HepG2 (cell line): ENCODE results near the gene C3orf18. TPM values are rescaled to one million over a fixed set of nuclear protein-coding genes. Genes with fewer than 3 reads are reported as not detected.

Source experiments
- ATRX ChIP-seq: sonication (generic); formaldehyde crosslinking; IDR thresholded peaks from 2 replicates; pipeline ENCODE4 v1.4.0; 2020; ENCODE audit warnings: missing genetic modification reagents, borderline replicate concordance
- FIP1L1 ChIP-seq: fragments of 200-400 bp; formaldehyde crosslinking; IDR thresholded peaks from 2 replicates; pipeline ENCODE4 v1.6.1; 2018; ENCODE audit warnings: low read depth, mild to moderate bottlenecking, low read length, moderate library complexity, borderline replicate concordance; ENCODE audit not compliant: insufficient read depth
- HCFC1 ChIP-seq: fragments of 150-350 bp; IDR thresholded peaks from 2 replicates; pipeline ENCODE4 v1.6.1; 2014; ENCODE audit warnings: low read depth, low read length
- HNRNPK ChIP-seq: fragments of 200-400 bp; formaldehyde crosslinking; IDR thresholded peaks from 2 replicates; pipeline ENCODE4 v1.6.1; 2018; ENCODE audit warnings: low read length, low read depth, moderate library complexity, mild to moderate bottlenecking; ENCODE audit not compliant: poor library complexity, severe bottlenecking
- HOXA3 ChIP-seq: sonication (generic); formaldehyde crosslinking; IDR thresholded peaks from 2 replicates; pipeline ENCODE4 v1.5.0; 2020; ENCODE audit warnings: missing genetic modification reagents
- HOXA7 ChIP-seq: sonication (generic); formaldehyde crosslinking; IDR thresholded peaks from 2 replicates; pipeline ENCODE4 v1.8.1; 2022; ENCODE audit warnings: mild to moderate bottlenecking, missing genetic modification reagents, moderate library complexity
- ISL2 ChIP-seq: sonication (generic); formaldehyde crosslinking; IDR thresholded peaks from 2 replicates; pipeline ENCODE4 v1.5.0; 2020; ENCODE audit warnings: missing genetic modification reagents
- KDM4B ChIP-seq: sonication (generic); formaldehyde crosslinking; IDR thresholded peaks from 2 replicates; pipeline ENCODE4 v1.4.0; 2020; ENCODE audit warnings: missing genetic modification reagents
- MAZ ChIP-seq, 2 experiments: sonication (generic) in 1 of 2; formaldehyde crosslinking in 1 of 2; IDR thresholded peaks; 2 replicates each; pipeline versions ENCODE4 v1.5.0 to v1.6.1; 2012 to 2020; ENCODE audit warnings: low read depth in 2 of 2, mild to moderate bottlenecking in 2 of 2, borderline replicate concordance in 1 of 2, improper control_type of control experiment in 1 of 2, low read length in 1 of 2, missing genetic modification reagents in 1 of 2, moderate library complexity in 1 of 2
- MED8 ChIP-seq: sonication (generic); formaldehyde crosslinking; IDR thresholded peaks from 2 replicates; pipeline ENCODE4 v1.8.1; 2023; ENCODE audit warnings: mild to moderate bottlenecking, missing genetic modification reagents; ENCODE audit not compliant: insufficient replicate concordance
- SYNCRIP ChIP-seq: fragments of 200-400 bp; formaldehyde crosslinking; IDR thresholded peaks from 2 replicates; pipeline ENCODE4 v1.6.1; 2018; ENCODE audit warnings: mild to moderate bottlenecking, low read depth, low read length; ENCODE audit not compliant: insufficient read depth
- TBX2 ChIP-seq: sonication (generic); formaldehyde crosslinking; IDR thresholded peaks from 2 replicates; pipeline ENCODE4 v1.5.0; 2020; ENCODE audit warnings: missing genetic modification reagents, mild to moderate bottlenecking, borderline replicate concordance
- ZNF136 ChIP-seq: sonication (generic); formaldehyde crosslinking; IDR thresholded peaks from 2 replicates; pipeline ENCODE4 v1.8.1; 2022; ENCODE audit warnings: low read depth, mild to moderate bottlenecking, moderate library complexity, missing genetic modification reagents
- ZNF30 ChIP-seq: sonication (generic); formaldehyde crosslinking; IDR thresholded peaks from 2 replicates; pipeline ENCODE4 v1.5.0; 2020; ENCODE audit warnings: mild to moderate bottlenecking, missing genetic modification reagents
- ZNF382 ChIP-seq: sonication (generic); formaldehyde crosslinking; IDR thresholded peaks from 2 replicates; pipeline ENCODE4 v1.5.0; 2020; ENCODE audit warnings: missing genetic modification reagents, mild to moderate bottlenecking, borderline replicate concordance
- ZNF567 ChIP-seq: sonication (generic); formaldehyde crosslinking; IDR thresholded peaks from 2 replicates; pipeline ENCODE4 v1.8.1; 2023; ENCODE audit warnings: mild to moderate bottlenecking, missing genetic modification reagents, borderline replicate concordance
- polyA plus RNA-seq, 8 experiments: library from polyadenylated mRNA; depleted of rRNA in 3 of 8; stranded (reverse) in 7 of 8; unstranded in 1 of 8; fragments of >200 nt; fragmentation: Illumina TruSeq in 4 of 8; extraction: Trizol in 4 of 8; gene quantifications; 2 replicates each; pipeline versions ENCODE4 v1.2.1 to v1.2.3, GENCODE V29; 2011 to 2016; ENCODE audit warnings: low read depth in 4 of 8, missing spikeins in 1 of 8, mixed read lengths in 1 of 8; ENCODE audit not compliant: insufficient read depth in 1 of 8
- total RNA-seq, 5 experiments: library from RNA; depleted of rRNA; stranded (reverse); fragments of >200 nt; fragmentation: Illumina TruSeq; extraction: Trizol; gene quantifications; 2 replicates each; pipeline ENCODE4 v1.2.3, GENCODE V29; 2016; ENCODE audit warnings: low read depth in 1 of 5
- TF ChIP-seq, protein P1 (sequence below): sonication (generic); formaldehyde crosslinking; IDR thresholded peaks from 2 replicates; pipeline ENCODE4 v1.4.0; 2020; ENCODE audit warnings: missing genetic modification reagents, borderline replicate concordance
- TF ChIP-seq, protein P2 (sequence below): IDR thresholded peaks from 2 replicates; pipeline ENCODE4 v1.6.1; 2016; ENCODE audit warnings: control low read depth
- TF ChIP-seq, protein P3 (sequence below): sonication (generic); IDR thresholded peaks from 2 replicates; pipeline ENCODE4 v1.6.1; 2016; ENCODE audit warnings: low read depth, borderline replicate concordance
- TF ChIP-seq, protein P4 (sequence below): IDR thresholded peaks from 2 replicates; pipeline ENCODE4 v1.6.1; 2018; ENCODE audit warnings: missing genetic modification reagents

Gene C3orf18
- total and polyA plus RNA-seq, 2 of the 13 experiments (the other 11 are each of a cell fraction or from before 2014, with no cell fraction given): 1.6 to 4.8 TPM

DNA sequence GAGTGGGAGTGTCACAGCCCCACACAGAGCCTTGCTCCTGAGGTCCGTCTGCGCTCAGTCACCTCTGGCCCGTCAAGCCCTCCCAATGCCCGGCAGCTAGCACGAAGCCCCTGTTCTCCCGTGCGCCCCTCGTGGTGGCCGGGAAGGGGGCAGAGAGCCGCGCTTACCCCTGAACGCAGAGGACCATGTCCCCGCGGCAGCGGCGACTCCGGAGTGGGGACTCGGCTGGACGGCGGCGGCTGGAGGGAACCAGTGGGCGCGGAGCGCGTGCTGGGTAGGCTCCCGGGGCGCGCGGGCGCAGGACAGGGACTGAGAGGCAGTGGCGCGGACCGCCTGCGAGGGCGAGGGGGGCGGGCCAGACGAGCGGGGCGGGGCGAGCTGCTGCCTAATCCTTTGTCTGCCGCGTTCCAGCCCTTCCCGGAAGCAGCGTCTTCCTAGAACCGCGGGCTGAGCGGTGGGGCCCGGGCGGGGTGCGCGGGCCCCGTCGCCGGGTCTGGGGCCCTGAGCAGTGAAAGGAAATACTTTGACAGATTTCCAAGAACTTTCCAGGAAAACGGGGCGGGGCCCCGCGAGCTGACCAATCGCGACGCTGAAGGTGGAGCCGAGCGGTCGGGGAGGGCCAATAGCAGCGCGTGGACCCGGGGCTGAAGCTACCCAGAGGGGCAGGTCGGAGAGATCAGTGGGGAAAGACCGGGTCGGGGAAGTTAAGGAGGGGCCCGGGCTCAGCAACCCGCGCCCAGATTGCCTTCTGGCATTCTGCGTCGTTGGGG lies 44.1 kb upstream of the C3orf18 start, which contains the start of gene CISH (continued):
- TF ChIP-seq TBX2 (CRISPR knock-in tag): peak; percentile 95
- no peak for TF ChIP-seq HCFC1
- TF ChIP-seq, protein P1, sequence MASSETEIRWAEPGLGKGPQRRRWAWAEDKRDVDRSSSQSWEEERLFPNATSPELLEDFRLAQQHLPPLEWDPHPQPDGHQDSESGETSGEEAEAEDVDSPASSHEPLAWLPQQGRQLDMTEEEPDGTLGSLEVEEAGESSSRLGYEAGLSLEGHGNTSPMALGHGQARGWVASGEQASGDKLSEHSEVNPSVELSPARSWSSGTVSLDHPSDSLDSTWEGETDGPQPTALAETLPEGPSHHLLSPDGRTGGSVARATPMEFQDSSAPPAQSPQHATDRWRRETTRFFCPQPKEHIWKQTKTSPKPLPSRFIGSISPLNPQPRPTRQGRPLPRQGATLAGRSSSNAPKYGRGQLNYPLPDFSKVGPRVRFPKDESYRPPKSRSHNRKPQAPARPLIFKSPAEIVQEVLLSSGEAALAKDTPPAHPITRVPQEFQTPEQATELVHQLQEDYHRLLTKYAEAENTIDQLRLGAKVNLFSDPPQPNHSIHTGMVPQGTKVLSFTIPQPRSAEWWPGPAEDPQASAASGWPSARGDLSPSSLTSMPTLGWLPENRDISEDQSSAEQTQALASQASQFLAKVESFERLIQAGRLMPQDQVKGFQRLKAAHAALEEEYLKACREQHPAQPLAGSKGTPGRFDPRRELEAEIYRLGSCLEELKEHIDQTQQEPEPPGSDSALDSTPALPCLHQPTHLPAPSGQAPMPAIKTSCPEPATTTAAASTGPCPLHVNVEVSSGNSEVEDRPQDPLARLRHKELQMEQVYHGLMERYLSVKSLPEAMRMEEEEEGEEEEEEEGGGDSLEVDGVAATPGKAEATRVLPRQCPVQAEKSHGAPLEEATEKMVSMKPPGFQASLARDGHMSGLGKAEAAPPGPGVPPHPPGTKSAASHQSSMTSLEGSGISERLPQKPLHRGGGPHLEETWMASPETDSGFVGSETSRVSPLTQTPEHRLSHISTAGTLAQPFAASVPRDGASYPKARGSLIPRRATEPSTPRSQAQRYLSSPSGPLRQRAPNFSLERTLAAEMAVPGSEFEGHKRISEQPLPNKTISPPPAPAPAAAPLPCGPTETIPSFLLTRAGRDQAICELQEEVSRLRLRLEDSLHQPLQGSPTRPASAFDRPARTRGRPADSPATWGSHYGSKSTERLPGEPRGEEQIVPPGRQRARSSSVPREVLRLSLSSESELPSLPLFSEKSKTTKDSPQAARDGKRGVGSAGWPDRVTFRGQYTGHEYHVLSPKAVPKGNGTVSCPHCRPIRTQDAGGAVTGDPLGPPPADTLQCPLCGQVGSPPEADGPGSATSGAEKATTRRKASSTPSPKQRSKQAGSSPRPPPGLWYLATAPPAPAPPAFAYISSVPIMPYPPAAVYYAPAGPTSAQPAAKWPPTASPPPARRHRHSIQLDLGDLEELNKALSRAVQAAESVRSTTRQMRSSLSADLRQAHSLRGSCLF: no peak
- no peak for TF ChIP-seq ATRX (CRISPR knock-in tag)
- TF ChIP-seq ZNF136 (CRISPR knock-in tag): 0 out of 2 replicates have a peak, but pooled peaks have one; percentile 61
- no peak for TF ChIP-seq FIP1L1
- 0 out of 2 replicates have a peak, but pooled peaks have one; percentile 26 for TF ChIP-seq MAZ (IDR thresholded peaks at IDR 0.05; ENCODE audit: borderline replicate concordance, low read depth, low read length)
- peak; percentile 70 for TF ChIP-seq MAZ (CRISPR knock-in tag; IDR thresholded peaks at IDR 0.05; ENCODE audit: low read depth)
- peak; percentile 53 for TF ChIP-seq MED8 (CRISPR knock-in tag)
- TF ChIP-seq, protein P2, sequence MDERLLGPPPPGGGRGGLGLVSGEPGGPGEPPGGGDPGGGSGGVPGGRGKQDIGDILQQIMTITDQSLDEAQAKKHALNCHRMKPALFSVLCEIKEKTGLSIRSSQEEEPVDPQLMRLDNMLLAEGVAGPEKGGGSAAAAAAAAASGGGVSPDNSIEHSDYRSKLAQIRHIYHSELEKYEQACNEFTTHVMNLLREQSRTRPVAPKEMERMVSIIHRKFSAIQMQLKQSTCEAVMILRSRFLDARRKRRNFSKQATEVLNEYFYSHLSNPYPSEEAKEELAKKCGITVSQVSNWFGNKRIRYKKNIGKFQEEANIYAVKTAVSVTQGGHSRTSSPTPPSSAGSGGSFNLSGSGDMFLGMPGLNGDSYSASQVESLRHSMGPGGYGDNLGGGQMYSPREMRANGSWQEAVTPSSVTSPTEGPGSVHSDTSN (CRISPR knock-in tag): no peak
- TF ChIP-seq ZNF382: no peak
- TF ChIP-seq, protein P3, sequence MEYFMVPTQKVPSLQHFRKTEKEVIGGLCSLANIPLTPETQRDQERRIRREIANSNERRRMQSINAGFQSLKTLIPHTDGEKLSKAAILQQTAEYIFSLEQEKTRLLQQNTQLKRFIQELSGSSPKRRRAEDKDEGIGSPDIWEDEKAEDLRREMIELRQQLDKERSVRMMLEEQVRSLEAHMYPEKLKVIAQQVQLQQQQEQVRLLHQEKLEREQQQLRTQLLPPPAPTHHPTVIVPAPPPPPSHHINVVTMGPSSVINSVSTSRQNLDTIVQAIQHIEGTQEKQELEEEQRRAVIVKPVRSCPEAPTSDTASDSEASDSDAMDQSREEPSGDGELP: peak; percentile 49; the same call in 1 of the 2 replicates
- TF ChIP-seq SYNCRIP: no peak
- TF ChIP-seq, protein P4, sequence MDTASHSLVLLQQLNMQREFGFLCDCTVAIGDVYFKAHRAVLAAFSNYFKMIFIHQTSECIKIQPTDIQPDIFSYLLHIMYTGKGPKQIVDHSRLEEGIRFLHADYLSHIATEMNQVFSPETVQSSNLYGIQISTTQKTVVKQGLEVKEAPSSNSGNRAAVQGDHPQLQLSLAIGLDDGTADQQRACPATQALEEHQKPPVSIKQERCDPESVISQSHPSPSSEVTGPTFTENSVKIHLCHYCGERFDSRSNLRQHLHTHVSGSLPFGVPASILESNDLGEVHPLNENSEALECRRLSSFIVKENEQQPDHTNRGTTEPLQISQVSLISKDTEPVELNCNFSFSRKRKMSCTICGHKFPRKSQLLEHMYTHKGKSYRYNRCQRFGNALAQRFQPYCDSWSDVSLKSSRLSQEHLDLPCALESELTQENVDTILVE: 0 out of 2 replicates have a peak, but pooled peaks have one; percentile 22
- peak; percentile 60 for TF ChIP-seq HNRNPK
- TF ChIP-seq HOXA7 (CRISPR knock-in tag): no peak
- TF ChIP-seq ISL2 (CRISPR knock-in tag): peak; percentile 88
- TF ChIP-seq KDM4B: no peak
- TF ChIP-seq HOXA3: peak; percentile 72
- TF ChIP-seq ZNF30 (CRISPR knock-in tag): no peak
- TF ChIP-seq ZNF567 (CRISPR knock-in tag): 0 out of 2 replicates have a peak, but pooled peaks have one; percentile 15
